ENCODE data around the gene MXRA8. TPM values are rescaled to one million over a fixed set of nuclear protein-coding genes. Genes with fewer than 3 reads are reported as not detected.

The MXRA8 gene
- total RNA-seq, 1 experiment from 2014 or later, result 9.6 TPM

DNA sequence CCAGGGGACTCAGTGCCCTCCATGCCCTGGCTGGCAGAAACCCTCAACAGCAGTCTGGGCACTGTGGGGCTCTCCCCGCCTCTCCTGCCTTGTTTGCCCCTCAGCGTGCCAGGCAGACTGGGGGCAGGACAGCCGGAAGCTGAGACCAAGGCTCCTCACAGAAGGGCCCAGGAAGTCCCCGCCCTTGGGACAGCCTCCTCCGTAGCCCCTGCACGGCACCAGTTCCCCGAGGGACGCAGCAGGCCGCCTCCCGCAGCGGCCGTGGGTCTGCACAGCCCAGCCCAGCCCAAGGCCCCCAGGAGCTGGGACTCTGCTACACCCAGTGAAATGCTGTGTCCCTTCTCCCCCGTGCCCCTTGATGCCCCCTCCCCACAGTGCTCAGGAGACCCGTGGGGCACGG lies 30.1 kb downstream of the MXRA8 start:
- no peak overlapping the region for H3K4ac ChIP-seq (ENCODE audit: low read depth, low read length)
- no peak overlapping the region for H3K27ac Mint-ChIP-seq
- no peak overlapping the region for H3K23ac ChIP-seq (ENCODE audit: insufficient read length, low read depth, low read length)
- H2AK5ac ChIP-seq (ENCODE audit: insufficient read length, low read length), result no peak overlapping the region
- H2BK120ac ChIP-seq (ENCODE audit: low read depth, low read length, poor library complexity, severe bottlenecking), result no peak overlapping the region
- H3K27ac ChIP-seq (ENCODE audit: insufficient read length, low read depth, low read length), result no peak overlapping the region
- H3K56ac ChIP-seq (ENCODE audit: insufficient read length, low read depth, low read length), result no peak overlapping the region
- H2BK12ac ChIP-seq (ENCODE audit: insufficient read length, low read depth, low read length), result no peak overlapping the region
- no peaks in the 10 kb centered on the region for H3K9me3 Mint-ChIP-seq
- no peak overlapping the region for H3K9ac ChIP-seq (ENCODE audit: extremely low read depth, insufficient read length, low read length)
- no peaks in the 10 kb centered on the region for H4K20me1 ChIP-seq (ENCODE audit: control insufficient read depth, insufficient read depth, insufficient read length)
- H4K5ac ChIP-seq (ENCODE audit: insufficient read length, low read depth, low read length), result no peak overlapping the region
- H3K4me2 ChIP-seq (ENCODE audit: insufficient read depth, insufficient read length, low read length), result no peak overlapping the region
- H3K27me3 Mint-ChIP-seq (ENCODE audit: low read depth), result peaks cover 1% of the 10 kb centered on the region; the same call in 1 of the 2 replicates
- H3K4me3 Mint-ChIP-seq, result no peak overlapping the region
- H4K8ac ChIP-seq (replicated peaks; ENCODE audit: insufficient read length, low read depth, low read length), result no peak overlapping the region
- H2BK20ac ChIP-seq (ENCODE audit: low read depth, low read length, poor library complexity, severe bottlenecking), result no peak overlapping the region
- H3K9me3 ChIP-seq (ENCODE audit: control insufficient read depth, low read depth, low read length), result no peaks in the 10 kb centered on the region
- H3K4me1 ChIP-seq (ENCODE audit: insufficient read depth, low read length), result no peaks in the 10 kb centered on the region
- H3K18ac ChIP-seq (ENCODE audit: insufficient read length, low read depth, low read length), result no peak overlapping the region
- H3K79me1 ChIP-seq (ENCODE audit: insufficient read depth, low read depth, low read length, poor library complexity, severe bottlenecking), result no peaks in the 10 kb centered on the region
- peaks cover 8% of the 10 kb centered on the region for H3K23me2 ChIP-seq (ENCODE audit: insufficient read length, low read depth, low read length, poor library complexity, severe bottlenecking)
- H2BK15ac ChIP-seq (ENCODE audit: low read depth, low read length), result no peak overlapping the region
- no peak overlapping the region for H2AFZ ChIP-seq (ENCODE audit: low read length)
- H3K4me1 Mint-ChIP-seq, result peaks cover 2 to 5% of the 10 kb centered on the region in 2 experiments
- WGBS (ENCODE audit: extremely low coverage, insufficient read length, low lambda C conversion rate), result no CpG with 5 or more reads among the region's 15 CpGs
- H2BK5ac ChIP-seq (ENCODE audit: insufficient read length, low read length), result no peak overlapping the region
- no peaks in the 10 kb centered on the region for H3K27me3 ChIP-seq (ENCODE audit: insufficient read depth, low read length)
- H3K36me3 Mint-ChIP-seq (ENCODE audit: insufficient read depth in 1 of 3, low read depth in 3 of 3), result peaks cover 2 to 4% (median 4%) of the 10 kb centered on the region in 3 experiments; a peak in 4 of 7 replicates
- peaks cover 6% of the 10 kb centered on the region; the same call in 1 of the 2 replicates for H3K79me2 ChIP-seq (ENCODE audit: insufficient read depth, low read length)
- H3T11ph ChIP-seq (ENCODE audit: low read length), result no peak overlapping the region
- no peak for DNase-seq
- no peak overlapping the region for H3K14ac ChIP-seq (ENCODE audit: insufficient read depth, low read length)
- no peak overlapping the region for H4K91ac ChIP-seq (ENCODE audit: insufficient read length, low read depth, low read length)
- TF ChIP-seq, protein P1, sequence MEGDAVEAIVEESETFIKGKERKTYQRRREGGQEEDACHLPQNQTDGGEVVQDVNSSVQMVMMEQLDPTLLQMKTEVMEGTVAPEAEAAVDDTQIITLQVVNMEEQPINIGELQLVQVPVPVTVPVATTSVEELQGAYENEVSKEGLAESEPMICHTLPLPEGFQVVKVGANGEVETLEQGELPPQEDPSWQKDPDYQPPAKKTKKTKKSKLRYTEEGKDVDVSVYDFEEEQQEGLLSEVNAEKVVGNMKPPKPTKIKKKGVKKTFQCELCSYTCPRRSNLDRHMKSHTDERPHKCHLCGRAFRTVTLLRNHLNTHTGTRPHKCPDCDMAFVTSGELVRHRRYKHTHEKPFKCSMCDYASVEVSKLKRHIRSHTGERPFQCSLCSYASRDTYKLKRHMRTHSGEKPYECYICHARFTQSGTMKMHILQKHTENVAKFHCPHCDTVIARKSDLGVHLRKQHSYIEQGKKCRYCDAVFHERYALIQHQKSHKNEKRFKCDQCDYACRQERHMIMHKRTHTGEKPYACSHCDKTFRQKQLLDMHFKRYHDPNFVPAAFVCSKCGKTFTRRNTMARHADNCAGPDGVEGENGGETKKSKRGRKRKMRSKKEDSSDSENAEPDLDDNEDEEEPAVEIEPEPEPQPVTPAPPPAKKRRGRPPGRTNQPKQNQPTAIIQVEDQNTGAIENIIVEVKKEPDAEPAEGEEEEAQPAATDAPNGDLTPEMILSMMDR (conservative IDR thresholded peaks at IDR 0.05), result no peak

All from H9 (cell line).